K562 (cell line): ENCODE results near the gene UCKL1. TPM values are rescaled to one million over a fixed set of nuclear protein-coding genes. Genes with fewer than 3 reads are reported as not detected.

ENCODE experiments used
- BDP1 ChIP-seq: IDR thresholded peaks from 3 replicates; pipeline ENCODE4 v1.6.1; 2011; ENCODE audit not compliant: insufficient read length, insufficient read depth
- CBFA2T2 ChIP-seq: fragments of 450-650 bp; conservative IDR thresholded peaks from 2 replicates; pipeline ENCODE4 v1.6.1; 2017; ENCODE audit warnings: mild to moderate bottlenecking
- CHD1 ChIP-seq: fragments of 200-600 bp; sonication (generic); IDR thresholded peaks from one replicate; pipeline ENCODE4 v1.6.1; 2012; ENCODE audit warnings: mild to moderate bottlenecking, moderate library complexity, low read length, inconsistent platforms
- CHD2 ChIP-seq: IDR thresholded peaks from 2 replicates; pipeline ENCODE4 v1.6.1; 2011; ENCODE audit warnings: low read depth, low read length
- ETV5 ChIP-seq: sonication (generic); formaldehyde crosslinking; IDR thresholded peaks from 2 replicates; pipeline ENCODE4 v1.4.0; 2020; ENCODE audit warnings: low read depth, mild to moderate bottlenecking, missing genetic modification reagents
- EWSR1 ChIP-seq: fragments of 450-650 bp; IDR thresholded peaks from 2 replicates; pipeline ENCODE4 v1.6.1; 2018; ENCODE audit warnings: borderline replicate concordance, mild to moderate bottlenecking, low read depth, moderate library complexity; ENCODE audit not compliant: partially characterized antibody
- FOXA3 ChIP-seq, 2 experiments: fragments of 450-650 bp in 1 of 2; sonication (generic) in 1 of 2; formaldehyde crosslinking; IDR thresholded peaks in 1 of 2; conservative IDR thresholded peaks in 1 of 2; 2 replicates each; pipeline versions ENCODE4 v1.4.0 to v1.8.0; 2020 to 2022; ENCODE audit warnings: mild to moderate bottlenecking in 2 of 2, missing genetic modification reagents in 1 of 2
- GTF2B ChIP-seq: IDR thresholded peaks from 2 replicates; pipeline ENCODE4 v1.6.1; 2011; ENCODE audit not compliant: insufficient read length; ENCODE audit errors: extremely low read depth
- IFI16 ChIP-seq: fragments of 250-450 bp; sonication (Bioruptor Pico); IDR thresholded peaks from 2 replicates; pipeline ENCODE4 v2.1.2; 2022; ENCODE audit warnings: mild to moderate bottlenecking, inconsistent platforms
- KDM5B ChIP-seq: fragments of 200-600 bp; sonication (generic); IDR thresholded peaks from 2 replicates; pipeline ENCODE4 v1.6.1; 2012; ENCODE audit warnings: low read depth, mild to moderate bottlenecking, moderate library complexity, low read length, control low read depth, inconsistent platforms; ENCODE audit not compliant: insufficient replicate concordance
- LCOR ChIP-seq: sonication (generic); formaldehyde crosslinking; IDR thresholded peaks from 2 replicates; pipeline ENCODE4 v1.8.0; 2022; ENCODE audit warnings: mild to moderate bottlenecking, missing genetic modification reagents
- LEF1 ChIP-seq: fragments of 450-650 bp; IDR thresholded peaks from 2 replicates; pipeline ENCODE4 v1.6.1; 2016; ENCODE audit warnings: mild to moderate bottlenecking
- MAFK ChIP-seq: IDR thresholded peaks from 2 replicates; pipeline ENCODE4 v1.6.1; 2011; ENCODE audit warnings: low read length, improper control_type of control experiment
- MCM5 ChIP-seq: fragments of 450-650 bp; IDR thresholded peaks from 2 replicates; pipeline ENCODE4 v1.6.1; 2016; ENCODE audit warnings: low read depth
- NR2C2 ChIP-seq, 2 experiments: fragments of 200-800 bp in 1 of 2; sonication (Bioruptor generic) in 1 of 2; sonication (generic) in 1 of 2; formaldehyde crosslinking in 1 of 2; IDR thresholded peaks; 2 replicates each; pipeline versions ENCODE4 v1.6.1 to v1.8.0; 2016 to 2022; ENCODE audit warnings: mild to moderate bottlenecking in 1 of 2, missing compliant biosample characterization in 1 of 2, missing genetic modification characterization in 1 of 2, missing genetic modification reagents in 1 of 2
- NUFIP1 ChIP-seq: fragments of 450-650 bp; IDR thresholded peaks from 2 replicates; pipeline ENCODE4 v1.6.1; 2018; ENCODE audit not compliant: partially characterized antibody
- RBFOX2 ChIP-seq: fragments of 200-400 bp; formaldehyde crosslinking; IDR thresholded peaks from 2 replicates; pipeline ENCODE4 v1.6.1; 2017; ENCODE audit warnings: low read depth, mild to moderate bottlenecking, low read length, moderate library complexity
- SIX5 ChIP-seq, 2 experiments: IDR thresholded peaks; 2 replicates each; pipeline ENCODE4 v1.6.1; 2011; ENCODE audit warnings: low read length in 2 of 2, borderline replicate concordance in 1 of 2, low read depth in 1 of 2, mild to moderate bottlenecking in 1 of 2, moderate library complexity in 1 of 2; ENCODE audit not compliant: insufficient read depth in 1 of 2
- STAT6 ChIP-seq: sonication (generic); formaldehyde crosslinking; IDR thresholded peaks from 2 replicates; pipeline ENCODE4 v1.8.1; 2023; ENCODE audit warnings: mild to moderate bottlenecking, missing genetic modification reagents
- TAF7 ChIP-seq: fragments of 450-650 bp; IDR thresholded peaks from 2 replicates; pipeline ENCODE4 v1.6.1; 2016; ENCODE audit warnings: missing genetic modification characterization, missing compliant biosample characterization
- TCF3 ChIP-seq: sonication (generic); formaldehyde crosslinking; IDR thresholded peaks from 2 replicates; pipeline ENCODE4 v1.4.0; 2020; ENCODE audit warnings: mild to moderate bottlenecking, missing genetic modification reagents
- TEAD4 ChIP-seq, 2 experiments: sonication (generic) in 1 of 2; formaldehyde crosslinking in 1 of 2; IDR thresholded peaks; 2 replicates each; pipeline versions ENCODE4 v1.6.1 to v1.8.0; 2012 to 2022; ENCODE audit warnings: borderline replicate concordance in 1 of 2, inconsistent platforms in 1 of 2, low read length in 1 of 2, mild to moderate bottlenecking in 1 of 2, missing genetic modification reagents in 1 of 2
- ZNF431 ChIP-seq: sonication (generic); formaldehyde crosslinking; IDR thresholded peaks from 2 replicates; pipeline ENCODE4 v1.8.0; 2022; ENCODE audit warnings: mild to moderate bottlenecking, missing genetic modification reagents
- ZNF436 ChIP-seq: fragments of 250-450, 450-650 bp; sonication (Bioruptor Pico); formaldehyde crosslinking; IDR thresholded peaks from 2 replicates; pipeline ENCODE4 v1.7.0; 2020; ENCODE audit warnings: mild to moderate bottlenecking
- ZNF76 ChIP-seq: fragments of 250-450 bp; sonication (Bioruptor Pico); IDR thresholded peaks from 2 replicates; pipeline ENCODE4 v1.4.0; 2020; ENCODE audit warnings: mild to moderate bottlenecking, moderate library complexity, borderline replicate concordance
- ZNF785 ChIP-seq: fragments of 250-450 bp; sonication (Bioruptor Pico); IDR thresholded peaks from 2 replicates; pipeline ENCODE4 v1.4.0; 2020; ENCODE audit warnings: mild to moderate bottlenecking
- polyA plus RNA-seq, 8 experiments: library from polyadenylated mRNA; depleted of rRNA in 4 of 8; stranded (reverse) in 5 of 8; unstranded in 3 of 8; fragments of >200 nt; fragmentation: Nextera tagmentation in 2 of 8; fragmentation: Illumina TruSeq in 1 of 8; extraction: Ambion mirVana in 2 of 8; extraction: Trizol in 1 of 8; gene quantifications; 2 replicates each; pipeline versions ENCODE4 v1.2.1 to v1.2.3, GENCODE V29; 2011 to 2014; ENCODE audit warnings: inconsistent platforms in 1 of 8, missing spikeins in 1 of 8
- total RNA-seq, 7 experiments: library from RNA; depleted of rRNA in 6 of 7; stranded (reverse); fragments of >200 nt in 6 of 7; fragmentation: Illumina TruSeq in 2 of 7; extraction: Trizol in 2 of 7; gene quantifications; 2 replicates each; pipeline versions ENCODE4 v1.2.1 to v1.2.3, GENCODE V29; 2011 to 2021; ENCODE audit warnings: low replicate concordance in 1 of 7

The UCKL1 gene
- total and polyA plus RNA-seq, 9 of the 15 experiments (the other 6 are each of a cell fraction or from before 2014, with no cell fraction given): 3.1 to 52.8 (median 24.2) TPM

- TF ChIP-seq KDM5B (no peak), NR2C2 (CRISPR knock-in tag; IDR thresholded peaks at IDR 0.05) (no peak), NR2C2 (tag; IDR thresholded peaks at IDR 0.05) (no peak), ETV5 (CRISPR knock-in tag) (no peak), ZNF785 (CRISPR knock-in tag) (no peak), CHD2 (no peak), MAFK (no peak), TCF3 (CRISPR knock-in tag) (no peak), ZNF76 (CRISPR knock-in tag) (no peak), LCOR (no peak), CBFA2T2 (no peak), EWSR1 (no peak), BDP1 (no peak), ZNF431 (CRISPR knock-in tag) (no peak), IFI16 (CRISPR knock-in tag) (no peak), GTF2B (no peak), ZNF436 (no peak), STAT6 (no peak), TAF7 (tag) (no peak), TEAD4 (IDR thresholded peaks at IDR 0.05; ENCODE audit: low read length) (no peak), TEAD4 (CRISPR knock-in tag; IDR thresholded peaks at IDR 0.05; ENCODE audit: borderline replicate concordance) (no peak), MCM5 (no peak), SIX5 (IDR thresholded peaks at IDR 0.05; ENCODE audit: borderline replicate concordance in 1 of 2, insufficient read depth in 1 of 2, low read depth in 1 of 2, low read length in 2 of 2) (no peak), FOXA3 (CRISPR knock-in tag; conservative IDR thresholded peaks at IDR 0.05 in 1 of 2, IDR thresholded peaks at IDR 0.05 in 1 of 2) (no peak), CHD1 (no peak), LEF1 (no peak), NUFIP1 (no peak), RBFOX2 (peak; percentile 56)
These were observed 61.6 kb downstream of the UCKL1 start, which contains the start of gene DNAJC5 (continued) for GRCh38 chr20:63894358-63895201.
